Measurements from ENCODE around the gene KLHL17.

DNA sequence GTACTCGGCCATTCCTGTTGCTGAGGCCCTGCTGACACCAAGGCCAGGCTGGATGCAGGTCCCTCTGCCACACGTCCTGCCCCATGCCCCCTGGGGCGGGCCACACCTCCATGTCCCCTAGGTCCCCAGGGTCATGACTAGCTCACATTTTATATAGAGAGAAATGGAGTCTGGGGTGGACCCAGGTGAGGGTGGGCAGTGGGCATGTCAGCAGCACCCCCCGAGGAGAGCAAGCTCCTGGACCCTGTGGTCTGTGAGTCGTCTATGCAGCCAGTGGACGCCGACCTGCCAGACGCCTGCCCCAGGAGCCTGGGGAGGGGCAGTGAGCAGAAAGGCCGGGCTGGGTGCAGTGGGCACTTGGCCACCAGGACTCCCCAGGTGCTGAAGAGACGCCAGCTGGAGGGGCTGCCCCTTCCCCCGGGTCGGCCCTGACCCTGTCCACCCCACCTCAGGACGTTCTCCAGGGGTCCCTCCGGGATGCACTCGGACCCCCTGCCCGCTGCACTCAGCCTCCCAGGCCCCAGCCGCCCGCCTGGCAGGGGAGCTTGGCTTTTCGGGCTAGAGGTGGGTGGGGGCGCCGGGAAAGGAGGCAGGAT, 20.8 kb upstream of the KLHL17 start:
- no peak for TF ChIP-seq POLR2A (IDR thresholded peaks at IDR 0.05; ENCODE audit: low read length)
- no peak for TF ChIP-seq GATA1 (IDR thresholded peaks at IDR 0.05; ENCODE audit: low read depth, low read length)

Measured in erythroblast (primary cell).